HepG2 (cell line): ENCODE results near the gene HSPA5. TPM values are rescaled to one million over a fixed set of nuclear protein-coding genes. Genes with fewer than 3 reads are reported as not detected.

ENCODE experiments used
- FIP1L1 ChIP-seq: fragments of 200-400 bp; formaldehyde crosslinking; IDR thresholded peaks from 2 replicates; pipeline ENCODE4 v1.6.1; 2018; ENCODE audit warnings: low read depth, mild to moderate bottlenecking, low read length, moderate library complexity, borderline replicate concordance; ENCODE audit not compliant: insufficient read depth
- NFYC ChIP-seq: IDR thresholded peaks from 2 replicates; pipeline ENCODE4 v1.6.1; 2016; ENCODE audit warnings: missing genetic modification reagents, missing compliant biosample characterization
- ZBTB40 ChIP-seq, 2 experiments: fragments of 450-650 bp in 1 of 2; sonication (generic) in 1 of 2; formaldehyde crosslinking in 1 of 2; IDR thresholded peaks; 2 replicates each; pipeline versions ENCODE4 v1.6.1 to v1.8.0; 2016 to 2022; ENCODE audit warnings: antibody characterized with exemption in 1 of 2, mild to moderate bottlenecking in 1 of 2, missing genetic modification reagents in 1 of 2
- ZNF30 ChIP-seq: sonication (generic); formaldehyde crosslinking; IDR thresholded peaks from 2 replicates; pipeline ENCODE4 v1.5.0; 2020; ENCODE audit warnings: mild to moderate bottlenecking, missing genetic modification reagents
- ZNF598 ChIP-seq: sonication (generic); formaldehyde crosslinking; IDR thresholded peaks from 2 replicates; pipeline ENCODE4 v1.5.1; 2020; ENCODE audit warnings: mild to moderate bottlenecking, missing genetic modification reagents, borderline replicate concordance
- polyA plus RNA-seq, 8 experiments: library from polyadenylated mRNA; depleted of rRNA in 3 of 8; stranded (reverse) in 7 of 8; unstranded in 1 of 8; fragments of >200 nt; fragmentation: Illumina TruSeq in 4 of 8; extraction: Trizol in 4 of 8; gene quantifications; 2 replicates each; pipeline versions ENCODE4 v1.2.1 to v1.2.3, GENCODE V29; 2011 to 2016; ENCODE audit warnings: low read depth in 4 of 8, missing spikeins in 1 of 8, mixed read lengths in 1 of 8; ENCODE audit not compliant: insufficient read depth in 1 of 8
- total RNA-seq, 5 experiments: library from RNA; depleted of rRNA; stranded (reverse); fragments of >200 nt; fragmentation: Illumina TruSeq; extraction: Trizol; gene quantifications; 2 replicates each; pipeline ENCODE4 v1.2.3, GENCODE V29; 2016; ENCODE audit warnings: low read depth in 1 of 5
- TF ChIP-seq, protein P1 (sequence below): sonication (generic); formaldehyde crosslinking; IDR thresholded peaks from 2 replicates; pipeline ENCODE4 v1.4.0; 2020; ENCODE audit warnings: missing genetic modification reagents
- TF ChIP-seq, protein P2 (sequence below), 2 experiments: sonication (generic) in 1 of 2; formaldehyde crosslinking in 1 of 2; IDR thresholded peaks; 2 replicates each; pipeline versions ENCODE4 v1.5.1 to v1.6.1; 2011 to 2020; ENCODE audit warnings: borderline replicate concordance in 1 of 2, low read depth in 1 of 2, low read length in 1 of 2, mild to moderate bottlenecking in 1 of 2, missing genetic modification reagents in 1 of 2, moderate library complexity in 1 of 2
- TF ChIP-seq, protein P3 (sequence below): sonication (generic); formaldehyde crosslinking; IDR thresholded peaks from 2 replicates; pipeline ENCODE4 v1.9.0; 2021; ENCODE audit warnings: missing genetic modification reagents, mild to moderate bottlenecking, borderline replicate concordance

Gene HSPA5
- total and polyA plus RNA-seq, 2 of the 13 experiments (the other 11 are each of a cell fraction or from before 2014, with no cell fraction given), result 201 to 206 TPM

DNA sequence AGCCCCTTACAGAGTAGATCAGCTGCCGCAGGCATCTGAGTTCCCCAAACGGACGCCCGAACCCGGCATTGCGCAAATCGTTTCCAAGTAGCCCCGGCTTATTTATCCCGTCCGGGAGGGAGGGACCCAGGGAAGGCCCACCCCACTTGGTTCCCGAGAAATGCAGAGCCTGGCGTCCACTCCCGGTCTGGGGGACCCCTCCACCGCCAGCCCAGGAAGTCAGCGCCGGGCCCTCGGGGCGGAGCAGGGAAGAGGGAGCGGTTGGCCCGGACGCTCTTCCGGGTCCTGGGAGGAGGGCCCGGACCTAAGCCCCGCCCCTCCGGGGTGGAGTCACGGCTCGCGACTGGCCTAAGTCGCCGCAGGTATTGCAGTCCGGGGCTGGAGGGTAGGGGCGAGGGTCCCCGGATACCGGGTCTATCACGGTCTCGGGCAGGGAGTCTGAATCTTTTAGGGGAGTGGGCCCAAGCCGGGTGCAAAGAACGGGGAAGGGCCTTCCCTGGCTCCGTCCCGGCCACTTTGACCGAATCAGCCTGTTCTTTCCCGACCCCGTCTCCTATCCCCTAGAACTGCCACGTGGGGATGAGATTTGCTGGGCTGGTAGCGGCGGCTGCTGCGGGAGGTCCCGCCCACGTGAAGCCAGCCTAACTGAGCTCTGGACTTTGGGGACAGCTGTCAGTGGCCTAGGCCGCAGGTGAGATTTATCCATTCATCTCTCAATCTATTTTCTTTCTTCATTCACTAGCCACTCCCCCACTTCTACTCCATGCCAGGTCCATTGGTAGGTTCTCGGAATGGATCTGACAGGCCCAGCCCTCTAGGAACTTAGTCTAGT, 40.7 kb downstream of the HSPA5 start, which contains the start of gene RABEPK (continued):
- TF ChIP-seq, protein P1, sequence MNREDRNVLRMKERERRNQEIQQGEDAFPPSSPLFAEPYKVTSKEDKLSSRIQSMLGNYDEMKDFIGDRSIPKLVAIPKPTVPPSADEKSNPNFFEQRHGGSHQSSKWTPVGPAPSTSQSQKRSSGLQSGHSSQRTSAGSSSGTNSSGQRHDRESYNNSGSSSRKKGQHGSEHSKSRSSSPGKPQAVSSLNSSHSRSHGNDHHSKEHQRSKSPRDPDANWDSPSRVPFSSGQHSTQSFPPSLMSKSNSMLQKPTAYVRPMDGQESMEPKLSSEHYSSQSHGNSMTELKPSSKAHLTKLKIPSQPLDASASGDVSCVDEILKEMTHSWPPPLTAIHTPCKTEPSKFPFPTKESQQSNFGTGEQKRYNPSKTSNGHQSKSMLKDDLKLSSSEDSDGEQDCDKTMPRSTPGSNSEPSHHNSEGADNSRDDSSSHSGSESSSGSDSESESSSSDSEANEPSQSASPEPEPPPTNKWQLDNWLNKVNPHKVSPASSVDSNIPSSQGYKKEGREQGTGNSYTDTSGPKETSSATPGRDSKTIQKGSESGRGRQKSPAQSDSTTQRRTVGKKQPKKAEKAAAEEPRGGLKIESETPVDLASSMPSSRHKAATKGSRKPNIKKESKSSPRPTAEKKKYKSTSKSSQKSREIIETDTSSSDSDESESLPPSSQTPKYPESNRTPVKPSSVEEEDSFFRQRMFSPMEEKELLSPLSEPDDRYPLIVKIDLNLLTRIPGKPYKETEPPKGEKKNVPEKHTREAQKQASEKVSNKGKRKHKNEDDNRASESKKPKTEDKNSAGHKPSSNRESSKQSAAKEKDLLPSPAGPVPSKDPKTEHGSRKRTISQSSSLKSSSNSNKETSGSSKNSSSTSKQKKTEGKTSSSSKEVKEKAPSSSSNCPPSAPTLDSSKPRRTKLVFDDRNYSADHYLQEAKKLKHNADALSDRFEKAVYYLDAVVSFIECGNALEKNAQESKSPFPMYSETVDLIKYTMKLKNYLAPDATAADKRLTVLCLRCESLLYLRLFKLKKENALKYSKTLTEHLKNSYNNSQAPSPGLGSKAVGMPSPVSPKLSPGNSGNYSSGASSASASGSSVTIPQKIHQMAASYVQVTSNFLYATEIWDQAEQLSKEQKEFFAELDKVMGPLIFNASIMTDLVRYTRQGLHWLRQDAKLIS, result no peak
- TF ChIP-seq ZNF30 (CRISPR knock-in tag), result no peak
- TF ChIP-seq NFYC, result no peak; the same call in 1 of the 2 replicates
- TF ChIP-seq, protein P2, sequence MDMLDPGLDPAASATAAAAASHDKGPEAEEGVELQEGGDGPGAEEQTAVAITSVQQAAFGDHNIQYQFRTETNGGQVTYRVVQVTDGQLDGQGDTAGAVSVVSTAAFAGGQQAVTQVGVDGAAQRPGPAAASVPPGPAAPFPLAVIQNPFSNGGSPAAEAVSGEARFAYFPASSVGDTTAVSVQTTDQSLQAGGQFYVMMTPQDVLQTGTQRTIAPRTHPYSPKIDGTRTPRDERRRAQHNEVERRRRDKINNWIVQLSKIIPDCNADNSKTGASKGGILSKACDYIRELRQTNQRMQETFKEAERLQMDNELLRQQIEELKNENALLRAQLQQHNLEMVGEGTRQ (IDR thresholded peaks at IDR 0.05; ENCODE audit: low read depth, low read length), result peak; percentile 41
- TF ChIP-seq, protein P2 (CRISPR knock-in tag; IDR thresholded peaks at IDR 0.05; ENCODE audit: borderline replicate concordance), result peak; percentile 70; the same call in 1 of the 2 replicates
- no peak for TF ChIP-seq FIP1L1
- TF ChIP-seq ZNF598 (CRISPR knock-in tag), result peak; percentile 35; the same call in 1 of the 2 replicates
- TF ChIP-seq, protein P3, sequence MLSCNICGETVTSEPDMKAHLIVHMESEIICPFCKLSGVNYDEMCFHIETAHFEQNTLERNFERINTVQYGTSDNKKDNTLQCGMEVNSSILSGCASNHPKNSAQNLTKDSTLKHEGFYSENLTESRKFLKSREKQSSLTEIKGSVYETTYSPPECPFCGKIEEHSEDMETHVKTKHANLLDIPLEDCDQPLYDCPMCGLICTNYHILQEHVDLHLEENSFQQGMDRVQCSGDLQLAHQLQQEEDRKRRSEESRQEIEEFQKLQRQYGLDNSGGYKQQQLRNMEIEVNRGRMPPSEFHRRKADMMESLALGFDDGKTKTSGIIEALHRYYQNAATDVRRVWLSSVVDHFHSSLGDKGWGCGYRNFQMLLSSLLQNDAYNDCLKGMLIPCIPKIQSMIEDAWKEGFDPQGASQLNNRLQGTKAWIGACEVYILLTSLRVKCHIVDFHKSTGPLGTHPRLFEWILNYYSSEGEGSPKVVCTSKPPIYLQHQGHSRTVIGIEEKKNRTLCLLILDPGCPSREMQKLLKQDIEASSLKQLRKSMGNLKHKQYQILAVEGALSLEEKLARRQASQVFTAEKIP (CRISPR knock-in tag), result no peak
- TF ChIP-seq ZBTB40 (IDR thresholded peaks at IDR 0.05), result no peak
- TF ChIP-seq ZBTB40 (CRISPR knock-in tag; IDR thresholded peaks at IDR 0.05), result no peak
